ENCODE data around the gene SLC39A11. TPM values are rescaled to one million over a fixed set of nuclear protein-coding genes. Genes with fewer than 3 reads are reported as not detected.
"Not testable (repeated sequence)": the region's sequence is repeated elsewhere in the genome, so short reads cannot be mapped to it uniquely, and the experiment has no call there.

The SLC39A11 gene
- total RNA-seq, 1 donor from 2014 or later, result 13.2 TPM

DNA sequence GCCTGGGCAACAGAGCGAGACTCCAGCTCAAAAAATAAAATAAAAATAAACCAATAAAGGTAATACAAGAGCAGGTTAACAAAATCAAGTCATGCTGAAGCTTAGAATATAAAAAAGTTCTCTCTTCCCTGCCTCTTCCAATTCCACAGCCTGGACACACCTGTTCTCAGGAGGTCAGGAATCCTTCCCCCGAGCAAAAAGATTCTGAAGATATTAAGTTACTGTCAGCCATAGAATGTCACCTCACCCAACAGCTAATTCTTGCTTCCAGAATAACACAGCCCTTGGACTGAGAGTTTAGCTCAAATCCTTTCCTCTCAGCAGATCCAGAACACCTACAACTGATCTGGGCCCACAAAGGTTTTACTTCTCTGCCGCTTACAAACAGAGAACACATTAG lies 27.1 kb downstream of the SLC39A11 start:
- Mint-ChIP-seq H3K4me1 (ENCODE audit: unreplicated experiment) (no peaks in the 10 kb centered on the region), H3K27me3 (ENCODE audit: unreplicated experiment) (no peaks in the 10 kb centered on the region), H3K9me3 (ENCODE audit: unreplicated experiment) (no peaks in the 10 kb centered on the region), H3K4me3 (ENCODE audit: unreplicated experiment) (no peak overlapping the region), H3K27ac (ENCODE audit: unreplicated experiment) (no peak overlapping the region), H3K36me3 (ENCODE audit: low read depth, unreplicated experiment) (no peaks in the 10 kb centered on the region)
- DNase-seq (ENCODE audit: low spot score), result no peak
- TF ChIP-seq, protein P1, sequence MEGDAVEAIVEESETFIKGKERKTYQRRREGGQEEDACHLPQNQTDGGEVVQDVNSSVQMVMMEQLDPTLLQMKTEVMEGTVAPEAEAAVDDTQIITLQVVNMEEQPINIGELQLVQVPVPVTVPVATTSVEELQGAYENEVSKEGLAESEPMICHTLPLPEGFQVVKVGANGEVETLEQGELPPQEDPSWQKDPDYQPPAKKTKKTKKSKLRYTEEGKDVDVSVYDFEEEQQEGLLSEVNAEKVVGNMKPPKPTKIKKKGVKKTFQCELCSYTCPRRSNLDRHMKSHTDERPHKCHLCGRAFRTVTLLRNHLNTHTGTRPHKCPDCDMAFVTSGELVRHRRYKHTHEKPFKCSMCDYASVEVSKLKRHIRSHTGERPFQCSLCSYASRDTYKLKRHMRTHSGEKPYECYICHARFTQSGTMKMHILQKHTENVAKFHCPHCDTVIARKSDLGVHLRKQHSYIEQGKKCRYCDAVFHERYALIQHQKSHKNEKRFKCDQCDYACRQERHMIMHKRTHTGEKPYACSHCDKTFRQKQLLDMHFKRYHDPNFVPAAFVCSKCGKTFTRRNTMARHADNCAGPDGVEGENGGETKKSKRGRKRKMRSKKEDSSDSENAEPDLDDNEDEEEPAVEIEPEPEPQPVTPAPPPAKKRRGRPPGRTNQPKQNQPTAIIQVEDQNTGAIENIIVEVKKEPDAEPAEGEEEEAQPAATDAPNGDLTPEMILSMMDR (IDR thresholded peaks at IDR 0.05; ENCODE audit: unreplicated experiment), result no peak

DNA sequence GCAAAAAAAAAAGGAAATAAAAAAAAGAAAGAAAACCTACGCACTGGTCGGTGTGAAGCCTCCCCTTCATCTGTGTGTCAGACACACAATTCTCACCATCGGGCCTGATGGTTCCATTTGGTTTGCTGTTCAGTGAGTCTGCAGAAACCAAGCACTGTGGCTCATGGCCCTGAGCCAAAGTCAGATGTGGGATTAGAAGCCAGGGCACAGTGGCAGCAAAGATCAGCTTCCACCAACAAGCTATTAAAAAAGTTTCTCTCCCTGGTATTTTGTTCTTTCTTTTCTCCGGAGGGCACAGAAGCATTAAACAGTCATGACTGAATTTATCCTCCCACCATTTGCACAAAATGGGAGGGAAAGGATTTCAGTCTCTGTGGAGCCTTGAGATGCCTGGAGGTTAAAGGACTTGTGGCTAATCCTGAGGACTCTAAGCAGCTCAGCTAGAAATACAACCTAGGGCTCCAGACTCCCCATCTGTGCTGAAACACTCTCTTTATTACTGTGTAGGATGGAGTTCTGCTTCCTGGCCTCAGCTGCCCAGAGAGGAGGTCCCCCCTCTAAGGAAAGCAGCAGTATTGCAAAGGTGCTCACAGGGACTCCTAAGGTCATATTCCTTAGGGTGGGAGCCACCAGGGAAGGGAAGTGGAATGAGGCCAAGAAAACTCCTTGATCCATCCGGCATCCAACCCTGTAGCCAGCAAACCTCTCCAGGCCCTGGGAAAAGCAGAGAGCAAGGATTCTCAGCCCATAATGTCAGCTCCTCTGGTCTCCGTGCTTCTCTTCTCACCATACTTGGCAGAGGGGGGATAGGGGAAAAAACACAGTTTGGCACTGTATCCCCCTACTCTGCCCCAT lies 28.2 kb downstream of the SLC39A11 start:
- Mint-ChIP-seq H3K27me3 (ENCODE audit: unreplicated experiment) (no peaks in the 10 kb centered on the region), H3K27ac (ENCODE audit: unreplicated experiment) (no peak overlapping the region), H3K9me3 (ENCODE audit: unreplicated experiment) (no peaks in the 10 kb centered on the region), H3K36me3 (ENCODE audit: low read depth, unreplicated experiment) (no peaks in the 10 kb centered on the region), H3K4me3 (ENCODE audit: unreplicated experiment) (no peak overlapping the region), H3K4me1 (ENCODE audit: unreplicated experiment) (no peaks in the 10 kb centered on the region)
- DNase-seq (ENCODE audit: low spot score), result no peak
- TF ChIP-seq, protein P1 (IDR thresholded peaks at IDR 0.05; ENCODE audit: unreplicated experiment), result no peak

DNA sequence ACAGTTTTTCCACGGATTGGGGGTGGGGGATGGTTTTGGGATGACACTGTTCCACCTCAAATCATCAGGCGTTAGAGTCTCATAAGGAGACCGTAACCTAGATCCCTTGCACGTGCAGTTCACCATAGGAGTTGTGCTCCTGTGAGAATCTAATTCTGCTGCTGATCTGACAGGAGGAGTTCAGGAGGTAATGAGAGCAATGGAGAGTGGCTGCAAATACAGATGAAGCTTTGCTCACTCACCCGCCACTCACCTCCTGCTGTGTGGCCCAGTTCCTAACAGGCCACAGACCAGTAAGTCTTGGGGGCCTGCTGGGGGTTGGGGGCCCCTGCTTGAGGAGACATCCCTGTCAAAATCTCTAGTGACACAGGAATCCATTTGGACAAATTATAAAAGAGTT lies 29.8 kb downstream of the SLC39A11 start:
- Mint-ChIP-seq H3K4me3 (ENCODE audit: unreplicated experiment) (no peak overlapping the region), H3K9me3 (ENCODE audit: unreplicated experiment) (no peaks in the 10 kb centered on the region), H3K27ac (ENCODE audit: unreplicated experiment) (no peak overlapping the region), H3K4me1 (ENCODE audit: unreplicated experiment) (no peaks in the 10 kb centered on the region), H3K27me3 (ENCODE audit: unreplicated experiment) (no peaks in the 10 kb centered on the region), H3K36me3 (ENCODE audit: low read depth, unreplicated experiment) (no peaks in the 10 kb centered on the region)
- DNase-seq (ENCODE audit: low spot score), result no peak
- TF ChIP-seq, protein P1 (IDR thresholded peaks at IDR 0.05; ENCODE audit: unreplicated experiment), result no peak

DNA sequence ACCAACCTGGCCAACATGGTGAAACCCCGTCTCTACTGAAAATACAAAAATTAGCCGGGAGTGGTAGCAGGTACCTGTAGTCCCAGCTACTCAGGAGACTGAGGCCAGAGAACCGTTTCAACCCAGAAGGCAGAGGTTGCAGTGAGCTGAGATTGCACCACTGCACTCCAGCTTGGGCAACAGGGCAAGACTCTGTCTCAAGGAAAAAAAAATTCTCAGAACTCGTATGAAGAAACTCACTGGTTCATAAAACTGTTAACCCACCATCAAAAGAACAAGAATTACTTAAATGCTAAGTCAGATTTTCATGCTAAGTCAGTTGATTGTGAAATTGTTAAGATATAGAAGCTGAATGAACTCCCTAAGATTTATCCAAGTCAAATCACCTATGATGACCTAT lies 31.3 kb downstream of the SLC39A11 start:
- Mint-ChIP-seq H3K27ac (ENCODE audit: unreplicated experiment) (no peak overlapping the region), H3K4me3 (ENCODE audit: unreplicated experiment) (no peak overlapping the region), H3K9me3 (ENCODE audit: unreplicated experiment) (no peaks in the 10 kb centered on the region), H3K36me3 (ENCODE audit: low read depth, unreplicated experiment) (no peaks in the 10 kb centered on the region), H3K27me3 (ENCODE audit: unreplicated experiment) (peaks cover 2% of the 10 kb centered on the region), H3K4me1 (ENCODE audit: unreplicated experiment) (no peaks in the 10 kb centered on the region)
- TF ChIP-seq, protein P1 (IDR thresholded peaks at IDR 0.05; ENCODE audit: unreplicated experiment), result no peak
- no peak for DNase-seq (ENCODE audit: low spot score)

GRCh38 chr17:73060721-73061120 lies 31.8 kb downstream of the SLC39A11 start:
- Mint-ChIP-seq H3K36me3 (ENCODE audit: low read depth, unreplicated experiment) (no peaks in the 10 kb centered on the region), H3K4me3 (ENCODE audit: unreplicated experiment) (no peak overlapping the region), H3K4me1 (ENCODE audit: unreplicated experiment) (no peaks in the 10 kb centered on the region), H3K9me3 (ENCODE audit: unreplicated experiment) (no peaks in the 10 kb centered on the region), H3K27me3 (ENCODE audit: unreplicated experiment) (peaks cover 2% of the 10 kb centered on the region), H3K27ac (ENCODE audit: unreplicated experiment) (no peak overlapping the region)
- DNase-seq (ENCODE audit: low spot score), result no peak
- TF ChIP-seq, protein P1 (IDR thresholded peaks at IDR 0.05; ENCODE audit: unreplicated experiment), result no peak

GRCh38 chr17:73059713-73060112 lies 32.8 kb downstream of the SLC39A11 start:
- not testable (repeated sequence) for H3K4me3 Mint-ChIP-seq (ENCODE audit: unreplicated experiment); H3K4me1 Mint-ChIP-seq (ENCODE audit: unreplicated experiment); H3K36me3 Mint-ChIP-seq (ENCODE audit: low read depth, unreplicated experiment); H3K27me3 Mint-ChIP-seq (ENCODE audit: unreplicated experiment); H3K9me3 Mint-ChIP-seq (ENCODE audit: unreplicated experiment); H3K27ac Mint-ChIP-seq (ENCODE audit: unreplicated experiment); DNase-seq (ENCODE audit: low spot score)
